NT2/D1 (cell line): Measurements from ENCODE around the gene KMT2C.

Source experiments
- DNase-seq: peaks from one replicate; pipeline ENCODE4 v3.0.0-alpha.2; 2011; ENCODE audit warnings: low read depth, low spot score
- H3K27me3 ChIP-seq: 2 replicates; pipeline ENCODE4 v1.6.0; 2011; ENCODE audit warnings: mild to moderate bottlenecking; ENCODE audit not compliant: insufficient read length, insufficient read depth
- H3K36me3 ChIP-seq: 2 replicates; pipeline ENCODE4 v1.6.1; 2011; ENCODE audit warnings: mild to moderate bottlenecking, low read length, mixed read lengths; ENCODE audit not compliant: insufficient read depth, insufficient read length
- H3K4me1 ChIP-seq: 2 replicates; pipeline ENCODE4 v1.5.1; 2011; ENCODE audit not compliant: insufficient read depth, insufficient read length
- H3K4me3 ChIP-seq: 2 replicates; pipeline ENCODE4 v1.5.1; 2011; ENCODE audit warnings: low read depth; ENCODE audit not compliant: insufficient read length
- H3K9ac ChIP-seq: 2 replicates; pipeline ENCODE4 v1.6.0; 2011; ENCODE audit warnings: low read depth; ENCODE audit not compliant: insufficient read length
- H3K9me3 ChIP-seq: 2 replicates; pipeline ENCODE4 v1.5.1; 2011; ENCODE audit warnings: mild to moderate bottlenecking, low read length; ENCODE audit not compliant: insufficient read depth
- SUZ12 ChIP-seq: IDR thresholded peaks from 2 replicates; pipeline ENCODE4 v1.6.1; 2011; ENCODE audit not compliant: insufficient read length, insufficient read depth; ENCODE audit errors: extremely low read depth
- YY1 ChIP-seq: IDR thresholded peaks from 2 replicates; pipeline ENCODE4 v1.6.1; 2011; ENCODE audit not compliant: insufficient read length, insufficient read depth
- ZNF274 ChIP-seq: IDR thresholded peaks from 2 replicates; pipeline ENCODE4 v1.6.1; 2011; ENCODE audit warnings: mild to moderate bottlenecking, low read depth, low read length

The KMT2C gene

DNA sequence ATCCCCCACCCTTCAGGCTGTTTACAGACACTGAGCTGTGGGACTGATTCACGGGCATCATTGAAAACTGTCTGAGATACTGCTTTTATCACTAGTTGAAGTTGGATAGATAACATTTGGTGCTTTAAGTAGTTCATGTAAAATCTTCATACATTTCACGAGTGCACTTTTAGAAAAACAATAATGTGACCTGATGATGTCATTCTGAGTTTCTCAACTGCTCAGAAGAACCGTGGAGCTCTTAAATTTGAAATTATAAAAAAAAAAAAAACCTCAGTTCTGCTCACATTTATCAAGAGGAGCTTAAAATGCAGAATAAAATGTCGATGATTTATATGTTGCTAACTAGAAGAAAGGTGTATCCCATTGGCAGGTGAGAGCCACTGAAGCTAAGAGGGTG is 328.8 kb downstream of the KMT2C start:
- H3K9me3 ChIP-seq = no peaks in the 10 kb centered on the region
- no peak overlapping the region for H3K9ac ChIP-seq
- no peak for DNase-seq
- H3K27me3 ChIP-seq = no peaks in the 10 kb centered on the region
- TF ChIP-seq ZNF274 (no peak), YY1 (no peak), SUZ12 (no peak)
- H3K4me3 ChIP-seq = no peak overlapping the region
- peaks cover 29% of the 10 kb centered on the region for H3K36me3 ChIP-seq
- H3K4me1 ChIP-seq = no peaks in the 10 kb centered on the region

DNA sequence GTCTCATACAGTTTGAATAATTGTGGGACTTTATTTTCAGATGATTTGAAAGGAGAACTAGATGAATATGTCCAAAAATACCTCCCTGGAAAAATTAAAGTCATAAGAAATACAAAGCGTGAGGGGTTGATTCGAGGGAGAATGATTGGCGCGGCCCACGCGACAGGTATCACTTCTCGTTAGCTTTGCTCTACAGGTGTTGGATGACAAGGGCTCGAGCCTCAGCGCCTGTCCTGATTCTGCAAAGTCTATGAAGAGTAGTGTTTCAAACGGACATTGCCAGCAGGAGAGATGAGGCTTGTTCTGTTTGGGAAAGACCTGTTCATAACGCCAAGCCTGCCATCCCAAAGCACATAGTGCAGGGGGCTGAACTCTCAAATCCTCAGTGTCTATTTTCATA is 330.6 kb downstream of the KMT2C start:
- DNase-seq = no peak
- Histone ChIP-seq H3K27me3 (no peaks in the 10 kb centered on the region), H3K4me1 (no peaks in the 10 kb centered on the region), H3K9me3 (no peaks in the 10 kb centered on the region), H3K9ac (no peak overlapping the region), H3K36me3 (peaks cover 31% of the 10 kb centered on the region), H3K4me3 (no peak overlapping the region)
- TF ChIP-seq YY1 (no peak), SUZ12 (no peak), ZNF274 (no peak)

DNA sequence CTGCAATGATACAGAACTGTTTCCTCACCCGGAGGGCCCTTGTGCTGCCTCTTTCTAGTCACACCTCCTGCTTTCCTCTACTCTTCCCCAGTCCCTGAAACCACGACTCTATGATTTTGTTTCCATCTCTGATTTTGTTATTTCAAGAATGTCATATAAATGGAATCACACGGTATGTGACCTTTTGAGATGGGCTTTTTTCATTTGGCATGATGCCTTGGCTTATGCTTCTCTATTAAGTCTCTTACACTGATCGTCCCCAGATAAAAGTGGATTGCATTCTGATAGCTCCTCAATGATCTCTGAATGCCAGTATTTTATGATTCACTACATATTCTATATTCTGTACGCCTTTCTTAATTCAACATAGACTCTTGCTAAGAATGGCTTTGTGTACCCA is 332.1 kb downstream of the KMT2C start:
- Histone ChIP-seq H3K9ac (no peak overlapping the region), H3K4me3 (no peak overlapping the region), H3K4me1 (no peaks in the 10 kb centered on the region), H3K9me3 (no peaks in the 10 kb centered on the region), H3K27me3 (no peaks in the 10 kb centered on the region), H3K36me3 (peaks cover 31% of the 10 kb centered on the region)
- TF ChIP-seq YY1 (no peak), ZNF274 (no peak), SUZ12 (no peak)
- DNase-seq = no peak

DNA sequence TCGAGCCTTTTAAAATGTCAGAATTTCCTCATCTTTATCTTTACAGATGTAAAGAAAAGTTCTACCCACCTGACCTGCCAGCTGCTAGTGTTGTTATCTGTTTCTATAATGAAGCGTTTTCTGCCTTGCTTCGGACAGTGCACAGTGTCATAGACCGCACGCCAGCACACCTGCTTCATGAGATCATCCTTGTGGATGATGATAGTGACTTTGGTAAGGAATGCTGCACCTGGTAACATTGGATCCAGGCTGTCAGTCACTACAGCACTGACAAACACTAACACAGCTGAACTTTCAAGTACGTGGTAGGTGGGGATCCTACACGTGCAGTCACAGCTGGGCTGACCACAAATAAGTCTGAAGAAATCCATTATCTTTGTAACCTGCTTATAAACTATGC is 332.7 kb downstream of the KMT2C start:
- no peak for DNase-seq

DNA sequence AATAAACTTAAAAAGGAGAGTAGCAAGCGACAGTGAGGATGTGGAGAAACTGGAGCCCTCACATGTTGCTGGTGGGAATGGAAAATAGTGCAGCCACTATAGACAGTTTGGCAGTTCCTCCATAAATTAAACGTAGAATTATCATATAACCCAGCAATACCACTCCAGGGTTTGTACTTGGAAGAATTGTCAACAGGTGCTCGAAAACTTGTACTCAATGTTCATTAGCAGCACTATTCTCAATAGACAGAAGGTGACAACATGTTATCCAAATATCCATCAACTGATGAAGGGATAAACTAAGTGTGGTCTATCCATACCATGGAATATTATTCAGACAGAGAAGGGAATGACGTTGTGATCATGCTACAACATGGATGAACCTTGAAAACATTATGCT is 338.5 kb downstream of the KMT2C start:
- DNase-seq = no peak
- TF ChIP-seq SUZ12 = no peak
- no peak for TF ChIP-seq ZNF274
- no peak for TF ChIP-seq YY1
- H3K36me3 ChIP-seq = peaks cover 8% of the 10 kb centered on the region

More for the DNA sequence above, 332.7 kb downstream of the KMT2C start:
- Histone ChIP-seq H3K27me3 (no peaks in the 10 kb centered on the region), H3K4me3 (no peak overlapping the region), H3K36me3 (peaks cover 31% of the 10 kb centered on the region), H3K9ac (no peak overlapping the region), H3K9me3 (no peaks in the 10 kb centered on the region), H3K4me1 (no peaks in the 10 kb centered on the region)
- TF ChIP-seq YY1 = no peak

DNA sequence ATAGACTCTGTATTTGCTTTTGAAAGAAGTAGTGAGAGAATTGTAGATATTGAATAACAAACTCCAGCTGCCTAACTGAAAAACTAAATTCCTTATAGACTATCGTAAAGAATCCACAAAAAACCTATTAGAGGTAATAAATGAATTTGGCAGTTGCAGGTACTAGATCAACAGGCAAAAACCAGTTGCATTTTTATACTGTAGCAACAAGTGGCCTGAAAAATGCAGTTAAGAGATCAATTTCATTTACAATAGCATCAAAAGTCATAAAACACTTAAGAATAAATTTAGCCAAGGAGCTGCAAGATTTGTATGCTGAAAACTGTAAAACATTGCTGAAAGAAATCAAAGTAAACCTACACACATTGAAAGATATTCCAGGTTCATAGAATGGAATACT is 340.0 kb downstream of the KMT2C start:
- no peaks in the 10 kb centered on the region for H3K27me3 ChIP-seq
- no peak overlapping the region for H3K4me3 ChIP-seq
- H3K9me3 ChIP-seq = no peaks in the 10 kb centered on the region
- no peak for TF ChIP-seq YY1
- no peak for TF ChIP-seq SUZ12
- no peak for TF ChIP-seq ZNF274
- no peaks in the 10 kb centered on the region for H3K4me1 ChIP-seq
- peaks cover 2% of the 10 kb centered on the region for H3K36me3 ChIP-seq
- DNase-seq = no peak
- no peak overlapping the region for H3K9ac ChIP-seq

More for the DNA sequence above, 338.5 kb downstream of the KMT2C start:
- H3K9me3 ChIP-seq = no peaks in the 10 kb centered on the region
- no peak overlapping the region for H3K9ac ChIP-seq
- H3K4me3 ChIP-seq = no peak overlapping the region
- H3K4me1 ChIP-seq = no peaks in the 10 kb centered on the region
- no peaks in the 10 kb centered on the region for H3K27me3 ChIP-seq

DNA sequence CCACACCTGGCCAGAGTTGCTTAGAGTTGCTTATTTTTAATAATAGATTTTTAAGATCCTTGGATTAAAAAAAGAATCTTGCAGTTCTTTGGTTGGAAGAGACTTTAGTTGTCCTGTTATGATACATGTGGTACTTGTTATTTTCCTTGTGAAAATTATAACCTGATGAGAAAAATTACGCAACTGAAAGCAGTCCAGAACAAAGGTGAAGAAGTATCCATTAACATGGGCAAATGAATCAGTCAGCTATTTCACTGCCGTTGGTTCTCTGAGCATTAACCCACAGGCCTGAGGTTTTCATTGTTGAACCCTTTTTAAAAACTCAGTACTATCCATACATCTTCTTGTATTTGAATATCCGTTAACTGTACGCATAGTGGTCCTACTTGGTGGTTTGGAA is 342.1 kb downstream of the KMT2C start:
- peaks cover 13% of the 10 kb centered on the region for H3K9me3 ChIP-seq
- H3K36me3 ChIP-seq = no peaks in the 10 kb centered on the region
- no peak for DNase-seq
- no peaks in the 10 kb centered on the region for H3K4me1 ChIP-seq
- no peak overlapping the region for H3K9ac ChIP-seq
- H3K4me3 ChIP-seq = no peak overlapping the region
- no peaks in the 10 kb centered on the region for H3K27me3 ChIP-seq
- TF ChIP-seq ZNF274 = no peak
- TF ChIP-seq YY1 = no peak
- TF ChIP-seq SUZ12 = no peak

DNA sequence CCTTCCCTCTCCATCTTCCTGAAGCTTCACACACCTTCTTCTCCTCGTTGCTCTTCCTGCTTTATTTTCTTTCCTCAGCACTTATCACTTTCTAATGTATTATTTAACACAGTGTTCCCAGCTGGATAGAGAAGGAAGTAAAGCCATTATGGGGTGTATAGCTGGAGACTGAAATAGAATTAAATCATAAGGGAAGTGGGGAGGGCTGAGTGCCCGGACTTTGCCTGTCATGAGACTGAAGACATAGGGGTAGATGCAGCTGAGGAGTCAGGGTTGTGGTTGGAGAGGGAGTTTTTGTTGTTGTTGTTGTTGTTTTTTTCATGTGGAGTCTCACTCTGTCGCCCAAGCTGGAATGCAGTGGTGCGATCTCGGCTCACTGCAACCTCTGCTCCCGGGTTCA is 345.1 kb downstream of the KMT2C start:
- no peaks in the 10 kb centered on the region for H3K36me3 ChIP-seq

More for the DNA sequence above, 345.1 kb downstream of the KMT2C start:
- no peak overlapping the region for H3K4me3 ChIP-seq
- TF ChIP-seq YY1 = no peak
- TF ChIP-seq SUZ12 = no peak
- no peak for TF ChIP-seq ZNF274
- H3K9ac ChIP-seq = no peak overlapping the region
- DNase-seq = no peak
- peaks cover 28% of the 10 kb centered on the region for H3K9me3 ChIP-seq
- no peaks in the 10 kb centered on the region for H3K4me1 ChIP-seq
- H3K27me3 ChIP-seq = no peaks in the 10 kb centered on the region
